DND-41 (cell line): ENCODE results near the gene DTNB.

Experiments used
- EZH2 ChIP-seq: IDR thresholded peaks from 3 replicates; pipeline ENCODE4 v1.6.1; 2012; ENCODE audit warnings: borderline replicate concordance, low read depth, mild to moderate bottlenecking, moderate library complexity, low read length, inconsistent platforms; ENCODE audit not compliant: severe bottlenecking
- TF ChIP-seq, protein P1 (sequence below): IDR thresholded peaks from 2 replicates; pipeline ENCODE4 v1.5.1; 2012; ENCODE audit warnings: borderline replicate concordance, low read length, moderate library complexity, mild to moderate bottlenecking; ENCODE audit not compliant: poor library complexity, severe bottlenecking; ENCODE audit errors: extremely low read depth

DNA sequence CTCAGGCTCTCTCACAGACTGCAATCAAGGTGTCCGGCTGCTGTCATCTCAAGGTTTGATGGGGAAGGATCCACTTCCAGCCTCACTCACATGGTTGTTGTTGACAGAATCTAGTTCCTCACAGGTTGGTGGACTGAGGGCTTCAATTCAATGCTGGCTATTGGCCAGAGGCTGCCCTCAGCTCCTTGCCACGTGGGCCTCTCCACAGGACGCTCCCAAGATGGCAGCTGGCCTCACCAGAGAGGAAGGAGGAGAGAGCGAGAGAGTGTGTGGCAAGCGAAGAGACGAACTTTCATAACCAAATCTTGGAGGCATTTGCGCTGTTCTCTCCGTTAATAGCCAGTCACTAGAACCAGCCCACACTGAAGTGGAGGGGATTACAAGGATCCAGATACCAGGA, 318.1 kb downstream of the DTNB start:
- TF ChIP-seq, protein P1, sequence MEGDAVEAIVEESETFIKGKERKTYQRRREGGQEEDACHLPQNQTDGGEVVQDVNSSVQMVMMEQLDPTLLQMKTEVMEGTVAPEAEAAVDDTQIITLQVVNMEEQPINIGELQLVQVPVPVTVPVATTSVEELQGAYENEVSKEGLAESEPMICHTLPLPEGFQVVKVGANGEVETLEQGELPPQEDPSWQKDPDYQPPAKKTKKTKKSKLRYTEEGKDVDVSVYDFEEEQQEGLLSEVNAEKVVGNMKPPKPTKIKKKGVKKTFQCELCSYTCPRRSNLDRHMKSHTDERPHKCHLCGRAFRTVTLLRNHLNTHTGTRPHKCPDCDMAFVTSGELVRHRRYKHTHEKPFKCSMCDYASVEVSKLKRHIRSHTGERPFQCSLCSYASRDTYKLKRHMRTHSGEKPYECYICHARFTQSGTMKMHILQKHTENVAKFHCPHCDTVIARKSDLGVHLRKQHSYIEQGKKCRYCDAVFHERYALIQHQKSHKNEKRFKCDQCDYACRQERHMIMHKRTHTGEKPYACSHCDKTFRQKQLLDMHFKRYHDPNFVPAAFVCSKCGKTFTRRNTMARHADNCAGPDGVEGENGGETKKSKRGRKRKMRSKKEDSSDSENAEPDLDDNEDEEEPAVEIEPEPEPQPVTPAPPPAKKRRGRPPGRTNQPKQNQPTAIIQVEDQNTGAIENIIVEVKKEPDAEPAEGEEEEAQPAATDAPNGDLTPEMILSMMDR = no peak
- no peak for TF ChIP-seq EZH2
